Brain microvascular endothelial cell (primary cell): Measurements from ENCODE around the gene IKZF2.
"Not testable (repeated sequence)": the region's sequence is repeated elsewhere in the genome, so short reads cannot be mapped to it uniquely, and the experiment has no call there.

Source experiments
- DNase-seq: peaks from one replicate; pipeline ENCODE4 v3.0.0-alpha.2; 2020
- H3K27ac ChIP-seq: fragments of 250-450 bp; sonication (Bioruptor Pico); 2 replicates; pipeline ENCODE4 v1.5.1; 2020; ENCODE audit warnings: mild to moderate bottlenecking, moderate library complexity
- H3K27me3 ChIP-seq: fragments of 250-450 bp; sonication (Bioruptor Pico); replicated peaks from 2 replicates; pipeline ENCODE4 v1.5.1; 2020; ENCODE audit warnings: mild to moderate bottlenecking
- H3K36me3 ChIP-seq: fragments of 250-450 bp; sonication (Bioruptor Pico); replicated peaks from 2 replicates; pipeline ENCODE4 v1.5.1; 2020; ENCODE audit warnings: mild to moderate bottlenecking
- H3K4me3 ChIP-seq: 2 replicates; pipeline ENCODE4 v1.5.1; 2011; ENCODE audit warnings: low read depth, mild to moderate bottlenecking, control low read depth, low read length, moderate library complexity
- in situ Hi-C: cut with HindIII; loops from 2 replicates; pipeline ENCODE4 v1.10.0; 2017; ENCODE audit warnings: low sequenced_read_pairs, low pct_ligation_motif_present
- TF ChIP-seq, protein P1 (sequence below): IDR thresholded peaks from 2 replicates; pipeline ENCODE4 v1.5.1; 2011; ENCODE audit warnings: low read depth, mild to moderate bottlenecking, moderate library complexity, low read length, control low read depth, inconsistent platforms; ENCODE audit errors: missing control alignments

IKZF2 gene

DNA sequence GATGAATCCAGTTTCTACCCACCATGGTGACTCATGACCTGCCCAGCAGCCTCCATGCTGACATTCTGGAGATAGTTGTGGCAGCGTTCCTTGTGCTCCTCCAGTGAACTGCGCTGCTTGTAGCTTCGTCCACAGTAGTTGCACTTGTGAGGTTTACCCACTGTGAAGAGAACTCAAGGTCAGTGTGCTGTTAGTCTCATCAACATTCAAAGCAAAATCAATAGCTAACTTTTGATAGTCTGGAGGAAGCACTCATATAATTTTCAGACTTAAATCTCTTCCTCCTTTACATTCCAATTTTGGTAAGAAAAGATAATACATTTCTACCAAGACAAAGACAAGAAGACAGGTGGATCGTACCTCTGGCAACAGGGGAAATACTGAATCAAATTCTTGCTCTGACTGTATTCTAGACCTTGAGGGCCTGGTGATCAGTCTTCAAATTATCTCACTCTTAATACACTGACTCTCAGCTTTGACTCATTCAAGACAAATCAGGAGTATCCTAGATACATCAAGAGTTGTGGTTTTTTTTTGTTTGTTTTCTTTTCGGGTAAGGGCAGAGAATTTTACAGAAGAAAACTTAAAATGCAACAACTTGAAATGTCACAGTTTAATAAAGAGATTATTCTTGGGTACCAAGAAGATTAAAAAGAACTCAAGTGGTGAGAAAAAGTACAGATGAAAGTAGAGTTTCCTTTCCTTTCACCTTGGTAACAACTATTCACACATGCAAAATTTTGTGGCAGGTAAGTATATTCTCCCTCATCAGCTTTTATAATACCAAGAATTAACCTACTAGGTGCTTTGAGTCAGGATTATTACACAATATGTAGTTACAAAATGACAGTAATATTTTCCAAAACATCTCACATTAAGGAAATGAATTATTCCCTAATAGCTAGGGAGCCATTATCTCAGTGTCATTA, 129.2 kb downstream of the IKZF2 start:
- peak; percentile 89 for DNase-seq
- Histone ChIP-seq H3K27ac (peak overlapping the region; percentile 98), H3K4me3 (no peak overlapping the region), H3K36me3 (peaks cover 2% of the 10 kb centered on the region), H3K27me3 (no peaks in the 10 kb centered on the region)
- in situ Hi-C loops, result no loop called here
- TF ChIP-seq, protein P1, sequence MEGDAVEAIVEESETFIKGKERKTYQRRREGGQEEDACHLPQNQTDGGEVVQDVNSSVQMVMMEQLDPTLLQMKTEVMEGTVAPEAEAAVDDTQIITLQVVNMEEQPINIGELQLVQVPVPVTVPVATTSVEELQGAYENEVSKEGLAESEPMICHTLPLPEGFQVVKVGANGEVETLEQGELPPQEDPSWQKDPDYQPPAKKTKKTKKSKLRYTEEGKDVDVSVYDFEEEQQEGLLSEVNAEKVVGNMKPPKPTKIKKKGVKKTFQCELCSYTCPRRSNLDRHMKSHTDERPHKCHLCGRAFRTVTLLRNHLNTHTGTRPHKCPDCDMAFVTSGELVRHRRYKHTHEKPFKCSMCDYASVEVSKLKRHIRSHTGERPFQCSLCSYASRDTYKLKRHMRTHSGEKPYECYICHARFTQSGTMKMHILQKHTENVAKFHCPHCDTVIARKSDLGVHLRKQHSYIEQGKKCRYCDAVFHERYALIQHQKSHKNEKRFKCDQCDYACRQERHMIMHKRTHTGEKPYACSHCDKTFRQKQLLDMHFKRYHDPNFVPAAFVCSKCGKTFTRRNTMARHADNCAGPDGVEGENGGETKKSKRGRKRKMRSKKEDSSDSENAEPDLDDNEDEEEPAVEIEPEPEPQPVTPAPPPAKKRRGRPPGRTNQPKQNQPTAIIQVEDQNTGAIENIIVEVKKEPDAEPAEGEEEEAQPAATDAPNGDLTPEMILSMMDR, result no peak

DNA sequence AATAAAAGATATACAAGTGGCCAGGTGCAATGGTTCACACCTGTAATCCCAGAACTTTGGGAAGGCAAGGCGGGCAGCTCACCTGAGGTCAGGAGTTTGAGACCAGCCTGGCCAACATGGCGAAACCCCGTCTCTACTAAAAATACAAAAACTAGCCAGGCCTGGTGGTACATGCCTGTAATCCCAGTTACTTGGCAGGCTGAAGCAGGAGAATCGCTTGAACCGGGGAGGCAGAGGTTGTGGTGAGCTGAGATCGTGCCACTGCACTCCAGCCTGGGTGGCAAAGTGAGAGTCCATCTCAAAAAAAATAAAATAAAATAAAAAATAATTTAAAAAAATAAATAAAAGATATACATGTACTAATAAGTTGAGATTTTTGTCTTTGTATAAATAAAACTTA, 130.5 kb downstream of the IKZF2 start:
- DNase-seq, H3K4me3 ChIP-seq, H3K27me3 ChIP-seq, H3K27ac ChIP-seq, H3K36me3 ChIP-seq, in situ Hi-C loops: not testable (repeated sequence)

DNA sequence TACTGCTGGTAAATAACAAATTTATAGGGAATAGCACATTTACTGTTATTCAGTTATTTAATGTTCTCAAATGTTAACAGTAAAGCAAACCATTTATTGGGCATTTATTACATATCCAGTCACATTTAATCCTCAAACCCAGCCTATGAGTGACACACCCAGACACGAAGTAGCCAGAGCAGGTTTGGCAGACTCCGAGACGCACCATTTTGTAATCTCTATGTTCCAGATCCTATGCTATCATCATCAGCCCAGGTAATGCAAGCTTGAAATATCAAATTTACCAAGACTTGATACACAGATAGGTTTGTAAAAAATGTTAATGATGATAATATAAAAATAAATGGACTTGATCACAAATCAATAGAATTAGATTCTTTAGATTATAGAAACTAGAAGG, 131.1 kb downstream of the IKZF2 start:
- H3K4me3 ChIP-seq, result no peak overlapping the region
- TF ChIP-seq, protein P1, result no peak
- H3K36me3 ChIP-seq, result peaks cover 2% of the 10 kb centered on the region
- H3K27ac ChIP-seq, result no peak overlapping the region
- DNase-seq, result no peak
- no peaks in the 10 kb centered on the region for H3K27me3 ChIP-seq
- in situ Hi-C loops, result no loop called here

DNA sequence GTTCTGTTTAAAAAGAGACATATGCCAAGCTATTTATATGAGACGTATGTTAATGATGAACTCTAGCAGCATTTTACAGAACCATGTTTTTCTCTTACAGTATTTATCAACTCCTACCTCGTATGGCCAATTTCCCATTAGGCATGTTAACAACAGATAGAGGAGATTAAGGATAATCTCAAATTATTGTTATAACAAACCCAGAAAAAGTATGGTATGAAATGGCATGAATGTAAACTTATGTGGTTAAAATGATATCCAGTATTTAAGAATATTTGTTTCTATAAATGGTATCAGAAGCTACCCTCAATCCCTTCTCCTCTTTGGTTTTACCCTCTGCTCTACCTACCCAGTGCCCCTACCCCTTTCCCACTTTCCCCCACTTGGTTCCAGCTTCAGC, 132.0 kb downstream of the IKZF2 start:
- Histone ChIP-seq H3K27ac (no peak overlapping the region), H3K36me3 (peaks cover 2% of the 10 kb centered on the region), H3K27me3 (no peaks in the 10 kb centered on the region), H3K4me3 (no peak overlapping the region)
- no peak for DNase-seq
- TF ChIP-seq, protein P1, result no peak
- in situ Hi-C loops, result no loop called here

DNA sequence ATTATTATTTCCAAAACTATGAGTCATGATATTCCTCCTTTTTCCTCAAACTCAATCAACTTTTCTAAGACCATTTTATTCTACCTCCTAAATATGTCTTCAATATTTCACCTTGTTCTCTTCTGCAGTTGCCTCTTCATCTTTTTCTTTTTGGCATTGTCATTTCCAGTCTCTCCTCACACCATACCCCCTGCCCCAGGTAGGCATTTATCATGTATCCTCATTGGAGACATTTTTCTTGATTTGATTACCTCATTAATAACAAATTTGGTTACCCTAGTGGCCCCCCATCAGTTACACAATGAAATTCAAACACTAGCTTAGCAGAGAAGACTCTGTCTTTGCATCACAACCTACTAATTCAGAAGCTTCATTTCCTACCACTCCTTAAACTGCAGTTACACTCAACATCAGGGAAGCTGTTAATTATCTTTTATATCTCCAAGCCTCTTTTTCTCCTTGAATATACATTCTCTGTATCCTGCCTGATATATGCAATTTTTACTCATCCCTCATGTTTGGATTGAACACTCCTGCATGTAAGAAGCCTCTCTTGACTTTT, 133.0 kb downstream of the IKZF2 start:
- no peak overlapping the region for H3K27ac ChIP-seq
- TF ChIP-seq, protein P1, result no peak
- DNase-seq, result no peak
- H3K4me3 ChIP-seq, result no peak overlapping the region
- H3K36me3 ChIP-seq, result peaks cover 2% of the 10 kb centered on the region
- no peaks in the 10 kb centered on the region for H3K27me3 ChIP-seq
- in situ Hi-C loops, result no loop called here

DNA sequence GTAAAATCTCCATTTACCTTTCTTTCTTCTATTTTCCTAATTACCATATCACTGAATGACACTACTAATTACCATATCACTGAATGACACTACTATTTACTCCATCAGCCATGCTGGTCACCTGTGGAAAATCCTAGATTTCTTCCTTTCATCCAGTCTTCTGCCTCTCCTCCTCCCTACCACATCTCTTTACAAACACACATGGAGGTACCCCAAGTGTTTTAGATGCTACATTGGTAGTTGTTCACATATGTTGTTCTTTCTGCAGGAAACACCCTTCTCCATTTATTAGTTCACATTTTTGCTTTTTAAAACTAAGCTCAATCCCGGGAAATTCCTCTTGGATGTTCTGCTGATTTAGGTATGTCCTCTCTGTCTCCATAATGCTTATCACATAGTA, 134.0 kb downstream of the IKZF2 start:
- no peak overlapping the region for H3K27ac ChIP-seq
- H3K4me3 ChIP-seq, result no peak overlapping the region
- TF ChIP-seq, protein P1, result no peak
- H3K36me3 ChIP-seq, result peaks cover 2% of the 10 kb centered on the region
- no peak for DNase-seq
- no peaks in the 10 kb centered on the region for H3K27me3 ChIP-seq
- in situ Hi-C loops, result no loop called here
